Naive thymus-derived CD8-positive, alpha-beta T cell (primary cell): ENCODE measurements around the gene GSK3B. TPM values are rescaled to one million over a fixed set of nuclear protein-coding genes. Genes with fewer than 3 reads are reported as not detected.
"Not testable (repeated sequence)": the region's sequence is repeated elsewhere in the genome, so short reads cannot be mapped to it uniquely, and the experiment has no call there.

Experiments used
- ATAC-seq, 2 donors: fragments of 150-1000 bp; cut with Tn5 transposase in 1 of 2; sonication (Bioruptor Pico), chemical (Tn5 transposase) in 1 of 2; 1 replicate in 1 of 2; 2 replicates in 1 of 2; pipeline ENCODE4 v1.10.0; 2021; ENCODE audit warnings: mild to moderate bottlenecking in 2 of 2, moderate library complexity in 2 of 2
- POLR2A ChIA-PET: fragments of 350-600 bp; sonication (Branson Sonifier 250); formaldehyde crosslinking; loops from one replicate; lab custom pipeline; 2021; ENCODE audit warnings: antibody characterized with exemption; lab: Charles Lee
- DNase-seq, 10 donors: peaks; one replicate each; pipeline versions ENCODE4 v3.0.0 to v3.0.0-alpha.2; 2020 to 2022
- H3K27ac Mint-ChIP-seq, 10 donors: one replicate each; pipeline ENCODE4 v1.8.0; 2020 to 2022; ENCODE audit warnings: mild to moderate bottlenecking in 10 of 10, mixed read lengths in 10 of 10, moderate library complexity in 4 of 10, inconsistent platforms in 1 of 10
- H3K27me3 Mint-ChIP-seq, 5 donors: one replicate each; pipeline ENCODE4 v1.8.0; 2021 to 2022; ENCODE audit warnings: mixed read lengths in 5 of 5
- H3K36me3 Mint-ChIP-seq, 3 donors: one replicate each; pipeline ENCODE4 v1.8.0; 2020 to 2022; ENCODE audit warnings: mixed read lengths in 3 of 3, mild to moderate bottlenecking in 2 of 3, inconsistent platforms in 1 of 3
- H3K4me1 Mint-ChIP-seq, 4 donors: one replicate each; pipeline ENCODE4 v1.8.0; 2021 to 2022; ENCODE audit warnings: mixed read lengths in 4 of 4
- H3K4me3 Mint-ChIP-seq, 10 donors: one replicate each; pipeline ENCODE4 v1.8.0; 2020 to 2022; ENCODE audit warnings: mild to moderate bottlenecking in 10 of 10, mixed read lengths in 10 of 10, moderate library complexity in 6 of 10, inconsistent platforms in 1 of 10
- H3K9me3 Mint-ChIP-seq, 9 donors: one replicate each; pipeline ENCODE4 v1.8.0; 2020 to 2022; ENCODE audit warnings: mixed read lengths in 9 of 9, mild to moderate bottlenecking in 3 of 9, inconsistent platforms in 1 of 9, moderate library complexity in 1 of 9
- polyA plus RNA-seq, 3 donors: library from polyadenylated mRNA; unstranded; fragments of 300-500 nt; fragmentation: Illumina TruSeq; gene quantifications; one replicate each; pipeline ENCODE4 v1.2.3, GENCODE V29; 2021
- total RNA-seq, 8 experiments: library from RNA in 2 of 8; stranded (reverse) in 2 of 8; gene quantifications; one replicate each; pipeline ENCODE4 v1.2.3 and lab custom pipeline; 2021 to 2026

GSK3B gene
- total and polyA plus RNA-seq, 5 experiments from 2014 or later: 12.7 to 38.5 (median 14.1) TPM

DNA sequence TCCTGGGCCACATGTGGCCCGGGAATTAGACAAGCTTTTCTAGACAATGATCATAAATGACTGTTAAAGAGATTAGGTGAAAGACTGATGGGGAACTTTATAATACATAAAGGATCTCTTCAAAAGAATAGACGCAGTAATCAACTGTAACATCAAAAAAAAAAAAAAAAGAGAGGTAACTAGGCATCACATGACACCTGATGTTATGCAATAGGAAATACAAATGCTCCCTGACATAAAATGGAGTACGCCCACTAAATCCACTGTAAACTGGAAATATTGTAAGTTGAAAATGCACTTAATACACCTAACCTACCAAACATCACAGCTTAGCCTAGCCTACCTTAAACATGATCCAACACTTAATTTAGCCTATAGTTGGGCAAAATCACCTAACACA is 27.2 kb downstream of the GSK3B start:
- H3K4me3 Mint-ChIP-seq: no peak overlapping the region
- DNase-seq: no peak
- POLR2A ChIA-PET: no interaction called here
- H3K9me3 Mint-ChIP-seq: peaks cover 0 to 7% (median 0%) of the 10 kb centered on the region in 9 donors
- H3K4me1 Mint-ChIP-seq: peaks cover 25 to 71% (median 60%) of the 10 kb centered on the region in 4 donors
- ATAC-seq: no peak
- peaks cover 13 to 22% (median 17%) of the 10 kb centered on the region in 3 donors for H3K36me3 Mint-ChIP-seq
- no peaks in the 10 kb centered on the region for H3K27me3 Mint-ChIP-seq
- H3K27ac Mint-ChIP-seq: peak overlapping the region in 1 of 10 donors; percentile 80

- Mint-ChIP-seq H3K27me3 (no peaks in the 10 kb centered on the region), H3K27ac (no peak overlapping the region), H3K4me1 (peaks cover 24 to 67% (median 57%) of the 10 kb centered on the region in 4 donors), H3K4me3 (no peak overlapping the region), H3K36me3 (peaks cover 13 to 22% (median 17%) of the 10 kb centered on the region in 3 donors), H3K9me3 (peaks cover 0 to 7% (median 0%) of the 10 kb centered on the region in 9 donors)
- no peak for DNase-seq
- POLR2A ChIA-PET: no interaction called here
- no peak for ATAC-seq
Measured at GRCh38 chr3:120066634-120067033, 27.6 kb downstream of the GSK3B start.

GRCh38 chr3:120064641-120065040 is 29.6 kb downstream of the GSK3B start:
- no peaks in the 10 kb centered on the region for H3K27me3 Mint-ChIP-seq
- H3K4me1 Mint-ChIP-seq: peaks cover 26 to 67% (median 56%) of the 10 kb centered on the region in 4 donors
- no peak overlapping the region for H3K27ac Mint-ChIP-seq
- peak overlapping the region in 2 of 10 donors; percentile 7 to 40 for H3K4me3 Mint-ChIP-seq
- peaks cover 0 to 7% (median 0%) of the 10 kb centered on the region in 9 donors for H3K9me3 Mint-ChIP-seq
- POLR2A ChIA-PET: no interaction called here
- H3K36me3 Mint-ChIP-seq: peaks cover 13 to 22% (median 17%) of the 10 kb centered on the region in 3 donors
- ATAC-seq (no peak), DNase-seq (no peak)

- Mint-ChIP-seq H3K36me3 (peaks cover 9 to 14% (median 13%) of the 10 kb centered on the region in 3 donors), H3K27ac (no peak overlapping the region), H3K4me3 (peak overlapping the region in 1 of 10 donors; percentile 31), H3K9me3 (peaks cover 0 to 7% (median 0%) of the 10 kb centered on the region in 9 donors), H3K27me3 (no peaks in the 10 kb centered on the region), H3K4me1 (peaks cover 32 to 71% (median 56%) of the 10 kb centered on the region in 4 donors)
- DNase-seq: no peak
- ATAC-seq: no peak
- POLR2A ChIA-PET: no interaction called here
Measured at GRCh38 chr3:120062474-120062873, 31.8 kb downstream of the GSK3B start.

GRCh38 chr3:120059081-120059864 is 35.0 kb downstream of the GSK3B start:
- POLR2A ChIA-PET: interaction anchor here (0.9 kb wide), 1 partner anchor 35 kb away, joined by 4 read pairs; the partner anchor contains the start of gene GSK3B
- Mint-ChIP-seq H3K27me3 (no peaks in the 10 kb centered on the region), H3K4me3 (peak overlapping the region in 4 of 10 donors; percentile 18 to 44 (median 24)), H3K4me1 (peaks cover 26 to 63% (median 49%) of the 10 kb centered on the region in 4 donors), H3K36me3 (peaks cover 0 to 4% (median 0%) of the 10 kb centered on the region in 3 donors), H3K27ac (peak overlapping the region in 4 of 10 donors; percentile 0 to 39 (median 2)), H3K9me3 (peaks cover 0 to 7% (median 0%) of the 10 kb centered on the region in 9 donors)
- ATAC-seq (no peak), DNase-seq (no peak)

- DNase-seq: no peak
- peak in 1 of 2 donors; percentile 25 for ATAC-seq
- Mint-ChIP-seq H3K27me3 (no peaks in the 10 kb centered on the region), H3K9me3 (peaks cover 0 to 14% (median 0%) of the 10 kb centered on the region in 9 donors), H3K36me3 (peaks cover 0 to 8% (median 2%) of the 10 kb centered on the region in 3 donors), H3K4me3 (no peak overlapping the region), H3K4me1 (peaks cover 31 to 78% (median 63%) of the 10 kb centered on the region in 4 donors), H3K27ac (peak overlapping the region in 2 of 10 donors; percentile 4 to 26)
- POLR2A ChIA-PET: no interaction called here
Measured at GRCh38 chr3:120057626-120058025, 36.6 kb downstream of the GSK3B start.

DNA sequence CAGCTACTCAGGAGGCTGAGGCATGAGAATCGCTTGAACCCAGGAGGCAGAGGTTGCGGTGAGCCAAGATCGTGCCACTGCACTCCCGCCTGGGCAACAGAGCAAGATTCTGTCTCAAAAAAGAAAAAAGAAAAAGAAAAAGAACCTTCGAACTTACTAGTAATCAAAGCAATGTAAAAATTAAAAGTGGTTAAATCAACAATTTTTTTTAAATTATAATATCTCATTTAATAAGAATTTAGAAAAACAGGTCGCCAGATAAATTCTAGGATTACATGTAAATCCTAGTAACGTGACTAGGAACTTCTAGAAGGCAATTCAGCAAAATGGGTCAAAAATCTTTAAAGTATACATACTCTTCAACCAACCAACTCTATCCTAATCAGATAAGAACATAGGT is 37.2 kb downstream of the GSK3B start:
- H3K9me3 Mint-ChIP-seq: peaks cover 0 to 14% (median 0%) of the 10 kb centered on the region in 9 donors
- DNase-seq (no peak), ATAC-seq (no peak)
- no peaks in the 10 kb centered on the region for H3K27me3 Mint-ChIP-seq
- peaks cover 36 to 79% (median 64%) of the 10 kb centered on the region in 4 donors for H3K4me1 Mint-ChIP-seq
- H3K36me3 Mint-ChIP-seq: peaks cover 0 to 8% (median 2%) of the 10 kb centered on the region in 3 donors
- no peak overlapping the region for H3K4me3 Mint-ChIP-seq
- POLR2A ChIA-PET: no interaction called here
- no peak overlapping the region for H3K27ac Mint-ChIP-seq

- Mint-ChIP-seq H3K27ac (peak overlapping the region in 4 of 10 donors; percentile 16 to 80 (median 49)), H3K9me3 (peaks cover 0 to 14% (median 0%) of the 10 kb centered on the region in 9 donors), H3K4me1 (peaks cover 40 to 87% (median 69%) of the 10 kb centered on the region in 4 donors), H3K4me3 (peak overlapping the region in 3 of 10 donors; percentile 9 to 31 (median 31))
- POLR2A ChIA-PET: interaction anchor here (0.8 kb wide), 1 partner anchor 40 kb away, joined by 3 read pairs; no protein-coding TSS in a partner anchor
- not testable (repeated sequence) for H3K27me3 Mint-ChIP-seq, ATAC-seq, DNase-seq, H3K36me3 Mint-ChIP-seq
Measured at GRCh38 chr3:120053647-120054046, 40.6 kb downstream of the GSK3B start.

DNA sequence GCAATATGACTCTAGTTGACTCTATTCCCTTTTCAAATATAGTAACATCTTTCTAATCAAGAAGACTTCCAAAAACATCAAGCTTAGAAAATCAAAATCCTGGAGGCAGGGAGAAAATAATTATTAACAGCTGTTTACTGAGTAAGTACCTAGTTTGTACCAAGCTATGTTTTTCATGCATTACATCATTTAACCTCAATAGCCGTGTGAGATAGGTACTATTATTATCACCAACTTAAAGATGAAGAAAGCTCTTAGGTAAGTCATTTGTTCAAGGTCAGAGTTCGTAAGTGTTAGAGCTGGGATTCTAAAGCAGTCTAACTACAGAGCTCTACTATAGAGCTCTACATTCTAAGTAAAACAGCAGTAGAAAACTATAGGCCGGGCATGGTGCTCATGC is 41.6 kb downstream of the GSK3B start:
- no peak for ATAC-seq
- H3K27ac Mint-ChIP-seq: peak overlapping the region in 8 of 10 donors; percentile 0 to 73 (median 14)
- H3K4me3 Mint-ChIP-seq: peak overlapping the region; percentile 0 to 68 (median 43)
- no peak for DNase-seq
- peaks cover 0 to 14% (median 0%) of the 10 kb centered on the region in 9 donors for H3K9me3 Mint-ChIP-seq
- peaks cover 42 to 87% (median 77%) of the 10 kb centered on the region in 4 donors for H3K4me1 Mint-ChIP-seq
- H3K27me3 Mint-ChIP-seq: no peaks in the 10 kb centered on the region
- peaks cover 2 to 12% (median 3%) of the 10 kb centered on the region in 3 donors for H3K36me3 Mint-ChIP-seq
- POLR2A ChIA-PET: interaction anchor here (1.1 to 1.4 kb wide), 2 partner anchors 41 to 43 kb away, joined by 3 to 4 read pairs; no protein-coding TSS in a partner anchor

GRCh38 chr3:120052225-120052624 is 42.0 kb downstream of the GSK3B start:
- ATAC-seq: peak; percentile 37 to 63
- peaks cover 0 to 18% (median 3%) of the 10 kb centered on the region in 9 donors for H3K9me3 Mint-ChIP-seq

GRCh38 chr3:120051570-120051969 is 42.7 kb downstream of the GSK3B start:
- H3K27me3 Mint-ChIP-seq, ATAC-seq, DNase-seq: not testable (repeated sequence)
- POLR2A ChIA-PET: interaction anchor here (1.4 kb wide), 1 partner anchor 42 kb away, joined by 3 read pairs; no protein-coding TSS in a partner anchor
- Mint-ChIP-seq H3K27ac (peak overlapping the region in 2 of 10 donors; percentile 9 to 14), H3K4me1 (peaks cover 41 to 89% (median 80%) of the 10 kb centered on the region in 4 donors), H3K9me3 (peaks cover 0 to 25% (median 5%) of the 10 kb centered on the region in 9 donors), H3K36me3 (peaks cover 2 to 21% (median 12%) of the 10 kb centered on the region in 3 donors), H3K4me3 (peak overlapping the region in 1 of 10 donors; percentile 15)

More at GRCh38 chr3:120052225-120052624, 42.0 kb downstream of the GSK3B start:
- peak in 1 of 10 donors; percentile 6 for DNase-seq
- Mint-ChIP-seq H3K27me3 (no peaks in the 10 kb centered on the region), H3K4me1 (peaks cover 41 to 86% (median 80%) of the 10 kb centered on the region in 4 donors), H3K4me3 (peak overlapping the region; percentile 0 to 68 (median 43)), H3K27ac (peak overlapping the region in 9 of 10 donors; percentile 0 to 73 (median 11)), H3K36me3 (peaks cover 2 to 16% (median 8%) of the 10 kb centered on the region in 3 donors)
- POLR2A ChIA-PET: interaction anchor here (1.1 to 1.4 kb wide), 2 partner anchors 41 to 43 kb away, joined by 3 to 4 read pairs; no protein-coding TSS in a partner anchor

GRCh38 chr3:120049881-120050539 is 44.2 kb downstream of the GSK3B start:
- POLR2A ChIA-PET: interaction anchor here (1.1 kb wide), 1 partner anchor 44 kb away, joined by 3 read pairs; the partner anchor contains the start of gene GSK3B
- Mint-ChIP-seq H3K4me3 (peak overlapping the region in 9 of 10 donors; percentile 1 to 67 (median 47)), H3K36me3 (peaks cover 8 to 26% (median 20%) of the 10 kb centered on the region in 3 donors), H3K4me1 (peaks cover 46 to 82% (median 74%) of the 10 kb centered on the region in 4 donors), H3K27me3 (no peaks in the 10 kb centered on the region), H3K27ac (peak overlapping the region in 6 of 10 donors; percentile 18 to 90 (median 26)), H3K9me3 (peaks cover 5 to 40% (median 15%) of the 10 kb centered on the region in 9 donors)
- peak in 1 of 2 donors; percentile 51 for ATAC-seq
- no peak for DNase-seq
